ENCODE data around the gene DIS3L2.

DNA sequence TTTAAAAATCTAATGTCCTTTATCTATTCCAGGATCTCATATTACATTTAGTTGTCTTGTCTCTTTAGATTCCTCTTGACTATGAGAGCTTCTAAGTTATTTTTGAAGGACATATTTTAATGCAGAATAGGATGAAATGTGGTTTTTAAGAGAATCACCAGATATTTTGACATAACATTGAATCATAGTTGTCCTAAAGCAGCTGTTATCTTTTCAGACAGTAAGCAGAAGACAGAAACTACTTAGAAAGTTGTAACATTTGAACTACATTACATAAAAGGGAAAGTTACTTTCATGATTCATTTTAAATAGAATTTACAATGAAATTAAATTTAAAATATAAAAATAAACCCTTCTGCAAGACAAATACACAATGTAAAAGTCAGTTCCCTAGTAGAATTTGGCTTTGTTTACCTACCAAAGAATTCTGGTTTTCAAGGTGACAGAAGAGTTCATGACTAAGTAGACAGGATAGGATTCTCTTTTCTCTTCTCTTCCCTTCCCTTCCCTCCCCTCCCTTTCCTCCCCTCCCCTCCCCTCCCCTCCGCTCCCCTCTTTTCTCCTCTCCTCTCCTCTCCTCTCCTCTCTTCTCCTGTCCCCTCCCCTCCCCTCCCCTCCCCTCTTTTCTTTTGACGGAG, 186.0 kb downstream of the DIS3L2 start:
- TF ChIP-seq, protein P1, sequence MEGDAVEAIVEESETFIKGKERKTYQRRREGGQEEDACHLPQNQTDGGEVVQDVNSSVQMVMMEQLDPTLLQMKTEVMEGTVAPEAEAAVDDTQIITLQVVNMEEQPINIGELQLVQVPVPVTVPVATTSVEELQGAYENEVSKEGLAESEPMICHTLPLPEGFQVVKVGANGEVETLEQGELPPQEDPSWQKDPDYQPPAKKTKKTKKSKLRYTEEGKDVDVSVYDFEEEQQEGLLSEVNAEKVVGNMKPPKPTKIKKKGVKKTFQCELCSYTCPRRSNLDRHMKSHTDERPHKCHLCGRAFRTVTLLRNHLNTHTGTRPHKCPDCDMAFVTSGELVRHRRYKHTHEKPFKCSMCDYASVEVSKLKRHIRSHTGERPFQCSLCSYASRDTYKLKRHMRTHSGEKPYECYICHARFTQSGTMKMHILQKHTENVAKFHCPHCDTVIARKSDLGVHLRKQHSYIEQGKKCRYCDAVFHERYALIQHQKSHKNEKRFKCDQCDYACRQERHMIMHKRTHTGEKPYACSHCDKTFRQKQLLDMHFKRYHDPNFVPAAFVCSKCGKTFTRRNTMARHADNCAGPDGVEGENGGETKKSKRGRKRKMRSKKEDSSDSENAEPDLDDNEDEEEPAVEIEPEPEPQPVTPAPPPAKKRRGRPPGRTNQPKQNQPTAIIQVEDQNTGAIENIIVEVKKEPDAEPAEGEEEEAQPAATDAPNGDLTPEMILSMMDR (IDR thresholded peaks at IDR 0.05 in 8 of 11, conservative IDR thresholded peaks at IDR 0.05 in 3 of 11): no peak
- TF ChIP-seq POLR2A (IDR thresholded peaks at IDR 0.05): no peak
